Endothelial cell (in vitro differentiated cells): ENCODE data around the gene LYZ. TPM values are rescaled to one million over a fixed set of nuclear protein-coding genes. Genes with fewer than 3 reads are reported as not detected.

Experiments used
- DNase-seq: peaks from one replicate; pipeline ENCODE4 v3.0.0; 2021; ENCODE audit warnings: low spot score
- H3K27ac Mint-ChIP-seq: one replicate; pipeline ENCODE4 v1.8.0; 2021; ENCODE audit warnings: mixed read lengths, inconsistent platforms; ENCODE audit not compliant: unreplicated experiment
- H3K27me3 Mint-ChIP-seq: one replicate; pipeline ENCODE4 v1.8.0; 2021; ENCODE audit warnings: mild to moderate bottlenecking, moderate library complexity, mixed read lengths, inconsistent platforms; ENCODE audit not compliant: unreplicated experiment
- H3K36me3 Mint-ChIP-seq: one replicate; pipeline ENCODE4 v1.8.0; 2021; ENCODE audit warnings: mild to moderate bottlenecking, low read depth, mixed read lengths, inconsistent platforms; ENCODE audit not compliant: unreplicated experiment
- H3K4me1 Mint-ChIP-seq: one replicate; pipeline ENCODE4 v1.8.0; 2021; ENCODE audit warnings: mild to moderate bottlenecking, mixed read lengths, inconsistent platforms; ENCODE audit not compliant: unreplicated experiment
- H3K4me3 Mint-ChIP-seq: one replicate; pipeline ENCODE4 v1.8.0; 2021; ENCODE audit warnings: mild to moderate bottlenecking, mixed read lengths, inconsistent platforms; ENCODE audit not compliant: unreplicated experiment
- H3K9me3 Mint-ChIP-seq: one replicate; pipeline ENCODE4 v1.8.0; 2021; ENCODE audit warnings: mixed read lengths, inconsistent platforms; ENCODE audit not compliant: unreplicated experiment
- CTCF ChIP-seq: fragments of 200-600 bp; sonication (generic); IDR thresholded peaks from one replicate; pipeline ENCODE4 v1.5.0; 2021; ENCODE audit warnings: antibody characterized with exemption; ENCODE audit not compliant: unreplicated experiment
- total RNA-seq: library from RNA; stranded (reverse); fragmentation: NEBNext Ultra II Directional; extraction: Animal tissue kit (Norgen Biotek cat#: 25700); gene quantifications from one replicate; pipeline ENCODE4 v1.2.1, GENCODE V29; 2021; ENCODE audit not compliant: unreplicated experiment

Gene LYZ
- total RNA-seq, 1 donor from 2014 or later, result 3.6 TPM

DNA sequence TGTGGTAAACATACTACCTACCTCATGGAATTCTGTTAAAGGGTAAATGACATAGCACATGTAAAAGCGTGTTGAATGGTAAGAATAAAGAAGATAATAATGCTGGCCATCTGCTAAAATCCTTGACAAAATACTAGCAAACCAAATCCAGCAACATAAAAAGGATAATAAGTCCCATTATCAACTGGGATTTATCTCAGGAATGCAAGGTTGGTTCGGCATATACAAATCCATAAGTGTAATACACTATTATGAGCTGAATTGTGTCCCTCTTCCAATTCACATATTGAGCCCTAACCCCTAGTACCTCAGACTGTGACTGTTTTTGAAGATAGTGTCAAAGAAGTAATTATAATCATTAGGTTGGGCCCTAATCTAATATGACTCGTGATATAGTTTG lies 48.8 kb downstream of the LYZ start:
- no peak for DNase-seq
- Mint-ChIP-seq H3K27ac (no peak overlapping the region), H3K36me3 (peaks cover 4% of the 10 kb centered on the region), H3K9me3 (no peaks in the 10 kb centered on the region), H3K27me3 (no peaks in the 10 kb centered on the region), H3K4me3 (no peak overlapping the region), H3K4me1 (peaks cover 3% of the 10 kb centered on the region)
- TF ChIP-seq CTCF, result no peak

GRCh38 chr12:69397978-69398377 lies 49.8 kb downstream of the LYZ start:
- no peak overlapping the region for H3K27ac Mint-ChIP-seq
- no peaks in the 10 kb centered on the region for H3K9me3 Mint-ChIP-seq
- H3K4me1 Mint-ChIP-seq, result peaks cover 3% of the 10 kb centered on the region
- no peaks in the 10 kb centered on the region for H3K27me3 Mint-ChIP-seq
- DNase-seq, result no peak
- no peak for TF ChIP-seq CTCF
- peaks cover 4% of the 10 kb centered on the region for H3K36me3 Mint-ChIP-seq
- H3K4me3 Mint-ChIP-seq, result no peak overlapping the region

- DNase-seq, result no peak
- H3K27ac Mint-ChIP-seq, result no peak overlapping the region
- H3K4me3 Mint-ChIP-seq, result no peak overlapping the region
- TF ChIP-seq CTCF, result no peak
- no peaks in the 10 kb centered on the region for H3K27me3 Mint-ChIP-seq
- H3K36me3 Mint-ChIP-seq, result peaks cover 4% of the 10 kb centered on the region
- no peaks in the 10 kb centered on the region for H3K9me3 Mint-ChIP-seq
- peaks cover 3% of the 10 kb centered on the region for H3K4me1 Mint-ChIP-seq
Observed at GRCh38 chr12:69401940-69402339, 53.8 kb downstream of the LYZ start.

Other genes starting within 250 kb of the LYZ start
- gene CPSF6, start 108.8 kb upstream of the LYZ start, total RNA-seq, result 90.8 TPM
- 16.8 TPM for gene YEATS4, start 11.4 kb downstream of the LYZ start, total RNA-seq
- gene FRS2, start 122.0 kb downstream of the LYZ start, total RNA-seq, result 22.9 TPM
- 153 TPM for gene CCT2, start 237.1 kb downstream of the LYZ start, total RNA-seq